G401.6 (cell line): Measurements from ENCODE around the gene TAGLN3.

Experiments used
- FAIRE-seq: peaks from 2 replicates; lab custom pipeline; 2012; peaks lifted over from hg19 to GRCh38; lab: Jason Lieb, UNC

Gene TAGLN3

DNA sequence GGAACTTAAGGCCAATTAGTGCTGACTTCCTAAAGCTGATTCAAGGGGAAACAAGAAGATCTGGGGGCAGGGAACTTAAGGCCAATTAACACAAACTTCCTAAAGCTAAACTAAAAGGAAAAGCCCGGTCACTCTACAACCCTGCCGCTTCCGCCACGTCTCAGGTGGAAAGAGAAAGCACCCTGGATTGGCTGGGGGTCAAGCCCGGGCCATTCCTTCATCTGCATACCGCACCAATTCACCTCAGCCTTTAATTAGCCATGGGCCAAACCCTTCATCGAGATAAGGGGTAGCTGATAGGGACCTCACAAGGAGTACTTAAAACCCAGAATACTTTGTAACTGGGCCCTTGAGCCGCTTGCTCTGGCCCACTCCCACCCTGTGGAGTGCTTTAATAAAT lies 50.2 kb downstream of the TAGLN3 start:
- no peak for FAIRE-seq

DNA sequence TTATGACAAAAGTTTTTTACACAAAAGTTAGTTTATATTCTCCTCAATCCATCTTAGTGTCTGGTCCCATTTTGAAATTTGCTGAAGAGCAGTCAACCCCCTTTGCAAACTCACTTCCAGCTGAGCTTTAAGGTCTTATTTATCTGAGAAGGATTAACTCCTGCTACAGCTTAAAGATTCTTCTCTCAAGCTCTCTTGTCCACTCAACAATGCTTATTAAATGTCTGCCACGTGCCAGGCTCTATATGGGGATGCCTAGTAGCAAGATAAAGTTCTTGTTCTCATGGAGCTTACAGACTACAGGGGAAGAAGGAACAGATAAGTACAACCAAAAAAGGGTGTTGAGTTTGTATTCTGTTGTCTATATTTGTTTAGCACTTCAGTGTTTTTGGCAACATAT lies 54.5 kb downstream of the TAGLN3 start:
- no peak for FAIRE-seq

DNA sequence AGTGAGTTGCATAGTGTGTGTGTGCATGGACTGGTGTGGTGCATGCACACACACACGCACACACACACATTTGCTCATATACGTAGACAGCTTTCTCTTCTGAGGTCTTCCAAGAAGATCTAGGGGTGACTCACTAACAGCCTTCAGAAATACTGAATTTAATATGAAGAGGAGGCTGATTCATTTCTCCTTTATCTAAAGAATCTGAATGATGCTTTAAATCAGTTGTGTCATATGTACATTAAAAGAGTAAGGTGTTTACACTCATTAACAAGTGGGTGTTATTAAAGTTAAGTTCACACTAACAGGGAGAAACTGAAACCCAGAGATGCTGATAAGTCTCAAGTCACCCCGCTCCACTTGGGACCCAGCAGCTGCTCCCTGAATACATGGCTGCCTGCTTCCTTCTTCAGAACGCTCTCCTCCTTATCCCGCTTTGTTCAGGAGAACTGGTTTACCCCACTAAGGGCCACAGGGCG lies 57.8 kb downstream of the TAGLN3 start:
- no peak for FAIRE-seq

DNA sequence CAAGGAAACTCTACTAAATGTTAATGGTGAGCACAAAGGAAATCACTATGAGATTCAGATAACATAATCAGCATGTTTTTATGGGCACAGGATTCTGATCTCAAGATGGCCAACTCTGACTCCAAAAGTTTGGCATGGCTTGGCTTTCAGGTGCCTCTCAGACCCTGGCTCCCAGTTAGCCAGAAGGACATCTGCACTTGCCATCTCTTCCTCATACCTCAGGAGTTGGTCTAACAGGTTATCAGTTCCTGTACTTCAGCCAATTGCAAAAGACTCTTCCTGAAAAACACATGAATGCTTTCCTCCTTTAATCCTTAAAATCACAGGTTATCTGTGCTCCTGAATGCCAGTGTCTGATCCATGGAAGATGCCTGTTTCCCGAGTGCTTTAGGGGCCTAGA lies 60.8 kb downstream of the TAGLN3 start:
- FAIRE-seq: no peak

DNA sequence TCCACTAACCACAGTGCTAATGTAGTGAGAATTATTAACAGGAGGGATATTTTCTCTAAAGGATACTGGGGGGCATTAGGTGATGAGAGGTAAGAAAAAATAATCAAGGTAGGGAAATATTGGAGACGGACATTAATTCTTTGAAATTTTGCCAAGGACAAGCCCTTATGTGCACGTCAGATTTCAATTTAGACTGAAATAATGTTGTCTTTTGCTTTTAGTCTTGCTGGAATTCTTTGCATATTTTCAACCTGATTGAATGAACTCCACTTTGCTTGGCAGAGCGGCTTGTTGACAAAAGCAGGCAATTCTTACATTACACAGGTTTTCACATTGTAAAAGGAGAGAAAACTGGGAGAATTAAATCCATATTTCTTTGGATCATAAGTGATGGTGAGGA lies 62.4 kb downstream of the TAGLN3 start:
- no peak for FAIRE-seq
